Immature natural killer cell (primary cell): ENCODE measurements around the gene DSN1. TPM values are rescaled to one million over a fixed set of nuclear protein-coding genes. Genes with fewer than 3 reads are reported as not detected.

Source experiments
- DNase-seq, 3 donors: peaks; one replicate each; pipeline ENCODE4 v3.0.0; 2022; ENCODE audit warnings: mixed read lengths in 1 of 3
- H3K27ac Mint-ChIP-seq, 6 donors: one replicate each; pipeline ENCODE4 v1.8.0; 2020; ENCODE audit warnings: mixed read lengths in 6 of 6, mild to moderate bottlenecking in 5 of 6, inconsistent platforms in 4 of 6, moderate library complexity in 3 of 6
- H3K27me3 Mint-ChIP-seq, 3 donors: one replicate each; pipeline ENCODE4 v1.8.0; 2020 to 2021; ENCODE audit warnings: low read depth in 3 of 3, mild to moderate bottlenecking in 3 of 3, mixed read lengths in 3 of 3, moderate library complexity in 3 of 3, inconsistent platforms in 1 of 3
- H3K36me3 Mint-ChIP-seq, 3 donors: one replicate each; pipeline ENCODE4 v1.8.0; 2020; ENCODE audit warnings: mixed read lengths in 3 of 3, inconsistent platforms in 2 of 3, mild to moderate bottlenecking in 2 of 3
- H3K4me1 Mint-ChIP-seq, 2 donors: one replicate each; pipeline ENCODE4 v1.8.0; 2020; ENCODE audit warnings: inconsistent platforms in 2 of 2, mild to moderate bottlenecking in 2 of 2, mixed read lengths in 2 of 2, moderate library complexity in 1 of 2
- H3K4me3 Mint-ChIP-seq, 5 donors: one replicate each; pipeline ENCODE4 v1.8.0; 2020; ENCODE audit warnings: mild to moderate bottlenecking in 5 of 5, mixed read lengths in 5 of 5, inconsistent platforms in 3 of 5, moderate library complexity in 3 of 5
- H3K9me3 Mint-ChIP-seq, 6 donors: one replicate each; pipeline ENCODE4 v1.8.0; 2020; ENCODE audit warnings: mild to moderate bottlenecking in 6 of 6, mixed read lengths in 6 of 6, inconsistent platforms in 4 of 6, moderate library complexity in 3 of 6
- polyA plus RNA-seq, 3 donors: library from polyadenylated mRNA; unstranded; fragments of 300-500 nt; fragmentation: Illumina TruSeq; gene quantifications; one replicate each; pipeline ENCODE4 v1.2.3, GENCODE V29; 2021

DSN1 gene
- polyA plus RNA-seq, 3 donors from 2014 or later: 9.5 to 15.8 (median 11.9) TPM

DNA sequence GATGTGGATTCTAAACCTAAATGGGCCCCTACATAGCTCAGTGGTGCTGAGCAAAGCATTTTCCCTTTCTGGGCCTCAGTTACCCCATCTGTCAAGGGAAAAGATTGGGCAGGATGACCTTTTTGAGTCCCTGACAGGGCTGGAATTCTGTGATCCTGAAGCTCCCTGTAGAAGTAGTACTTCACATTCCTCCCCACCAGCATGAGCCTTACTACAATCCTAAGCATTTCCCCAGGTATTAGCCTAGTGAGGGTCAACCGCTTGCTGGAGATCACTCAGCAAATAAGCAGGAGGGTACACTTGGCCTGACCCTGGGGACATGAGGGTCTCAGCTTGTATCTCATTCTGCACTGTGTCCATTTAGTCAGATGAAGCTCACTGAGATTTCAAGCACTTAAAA lies 41.1 kb downstream of the DSN1 start:
- Mint-ChIP-seq H3K27ac (peak overlapping the region in 5 of 6 donors; percentile 49 to 95 (median 77)), H3K4me1 (peaks cover 26 to 27% of the 10 kb centered on the region in 2 donors), H3K4me3 (peak overlapping the region in 2 of 5 donors; percentile 32 to 38), H3K36me3 (no peaks in the 10 kb centered on the region), H3K9me3 (no peaks in the 10 kb centered on the region), H3K27me3 (peaks cover 0 to 2% (median 1%) of the 10 kb centered on the region in 3 donors)
- no peak for DNase-seq

DNA sequence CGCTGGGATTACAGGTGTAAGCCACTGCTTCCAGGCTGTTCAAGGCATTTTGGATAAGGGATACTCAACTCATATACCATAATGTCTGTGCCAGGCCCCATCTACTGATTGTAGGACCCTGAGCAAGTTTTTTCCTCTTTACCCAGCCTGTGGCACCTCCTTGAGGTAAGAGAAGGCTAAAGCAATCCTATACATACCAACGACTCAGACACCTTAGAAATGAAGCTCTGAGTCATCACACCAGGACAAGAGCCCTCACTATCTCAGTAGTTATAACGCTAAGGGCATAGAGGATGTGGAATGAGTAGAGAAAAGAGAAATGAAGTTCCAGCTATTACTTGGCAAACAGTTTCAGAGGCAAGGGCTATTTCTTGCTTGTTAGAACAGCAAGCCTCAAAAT lies 44.6 kb downstream of the DSN1 start:
- DNase-seq: no peak
- Mint-ChIP-seq H3K4me3 (no peak overlapping the region), H3K27ac (peak overlapping the region in 1 of 6 donors; percentile 44), H3K27me3 (peaks cover 0 to 2% (median 1%) of the 10 kb centered on the region in 3 donors), H3K9me3 (no peaks in the 10 kb centered on the region), H3K36me3 (no peaks in the 10 kb centered on the region), H3K4me1 (peaks cover 15 to 19% of the 10 kb centered on the region in 2 donors)

DNA sequence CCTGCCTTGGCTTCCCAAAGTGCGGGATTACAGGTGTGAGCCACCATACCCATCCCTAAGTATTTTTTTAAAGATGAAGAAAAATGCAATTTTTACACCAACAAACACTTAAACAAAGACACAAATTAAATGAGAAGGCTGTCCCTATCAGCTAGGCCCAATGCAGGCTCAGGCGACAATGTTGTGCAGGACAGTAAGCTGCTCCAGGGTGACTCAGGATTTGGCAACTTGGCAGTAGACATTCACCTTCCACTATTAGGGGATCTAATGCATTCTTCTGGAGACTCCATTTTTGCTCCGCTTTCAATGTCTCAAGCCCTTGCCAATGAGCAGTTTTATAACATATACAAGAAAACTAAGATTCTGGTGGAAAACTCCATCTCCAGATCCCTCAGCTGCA lies 47.4 kb downstream of the DSN1 start:
- no peak for DNase-seq
- H3K27me3 Mint-ChIP-seq: peaks cover 0 to under 1% (median 0%) of the 10 kb centered on the region in 3 donors
- H3K27ac Mint-ChIP-seq: no peak overlapping the region
- no peak overlapping the region for H3K4me3 Mint-ChIP-seq
- H3K4me1 Mint-ChIP-seq: peaks cover 1 to 5% of the 10 kb centered on the region in 2 donors
- H3K9me3 Mint-ChIP-seq: no peaks in the 10 kb centered on the region
- H3K36me3 Mint-ChIP-seq: no peaks in the 10 kb centered on the region

DNA sequence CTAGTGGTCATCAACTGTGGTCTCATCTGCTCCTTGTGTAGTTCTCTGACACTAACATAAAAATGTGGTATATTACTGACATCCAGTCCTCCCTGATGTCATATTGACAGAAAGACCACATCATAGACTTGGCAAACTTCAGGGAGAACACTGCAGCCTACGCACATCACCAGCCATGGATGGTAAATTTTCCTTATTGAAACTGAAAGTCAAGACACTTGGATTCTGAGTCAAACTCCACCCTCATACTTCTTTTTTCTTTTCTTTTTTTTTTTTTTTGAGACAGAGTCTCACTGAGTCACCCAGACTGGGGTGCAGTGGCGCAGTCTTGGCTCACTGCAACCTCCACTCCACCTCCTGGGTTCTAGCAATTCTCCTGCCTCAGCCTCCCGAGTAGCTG lies 53.1 kb downstream of the DSN1 start:
- Mint-ChIP-seq H3K27me3 (no peaks in the 10 kb centered on the region), H3K36me3 (peaks cover 3 to 12% (median 7%) of the 10 kb centered on the region in 3 donors), H3K9me3 (no peaks in the 10 kb centered on the region), H3K27ac (peak overlapping the region in 1 of 6 donors; percentile 14), H3K4me3 (no peak overlapping the region), H3K4me1 (peaks cover 0 to 5% of the 10 kb centered on the region in 2 donors)
- no peak for DNase-seq

DNA sequence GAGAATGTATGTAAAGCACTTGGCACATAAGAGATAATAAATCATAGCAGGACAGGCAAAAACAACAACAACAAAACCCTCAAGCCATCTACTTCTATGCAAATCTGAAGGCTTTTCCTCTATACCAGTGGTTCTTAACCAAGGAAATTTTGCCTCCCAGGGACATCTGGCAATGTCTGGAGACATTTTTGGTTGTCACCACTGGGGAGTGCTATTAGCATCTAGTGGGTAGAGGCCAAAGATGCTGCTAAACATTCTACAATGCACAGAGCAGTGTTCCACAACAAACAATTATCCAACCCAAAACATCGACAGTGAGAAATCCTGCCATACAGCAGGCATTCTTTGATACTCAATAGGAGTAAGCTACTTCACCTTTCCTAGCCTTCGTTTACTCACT lies 55.9 kb downstream of the DSN1 start:
- H3K27me3 Mint-ChIP-seq: no peaks in the 10 kb centered on the region
- DNase-seq: peak in 1 of 3 donors; percentile 11
- H3K27ac Mint-ChIP-seq: no peak overlapping the region
- peaks cover 3 to 12% (median 7%) of the 10 kb centered on the region in 3 donors for H3K36me3 Mint-ChIP-seq
- no peaks in the 10 kb centered on the region for H3K4me1 Mint-ChIP-seq
- no peaks in the 10 kb centered on the region for H3K9me3 Mint-ChIP-seq
- no peak overlapping the region for H3K4me3 Mint-ChIP-seq

DNA sequence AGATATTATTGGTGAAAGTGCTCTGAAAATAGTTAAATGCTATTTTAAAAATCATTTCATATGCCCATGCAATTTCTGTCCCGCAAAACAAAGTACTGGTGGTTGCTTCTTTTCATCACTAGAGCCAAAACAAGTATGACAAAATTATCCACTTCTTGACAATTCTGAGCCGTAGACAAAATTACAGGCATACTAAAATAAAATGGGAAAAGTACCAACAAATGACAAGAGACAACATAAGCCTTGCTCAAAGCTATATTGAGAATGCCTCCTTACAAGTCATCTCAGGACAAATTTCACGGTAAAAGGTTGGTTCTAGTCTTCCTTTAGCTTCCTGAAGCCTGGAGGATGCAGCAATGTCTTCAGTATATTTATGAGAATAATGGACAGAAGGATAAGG lies 56.5 kb downstream of the DSN1 start:
- H3K27ac Mint-ChIP-seq: peak overlapping the region in 1 of 6 donors; percentile 45

DNA sequence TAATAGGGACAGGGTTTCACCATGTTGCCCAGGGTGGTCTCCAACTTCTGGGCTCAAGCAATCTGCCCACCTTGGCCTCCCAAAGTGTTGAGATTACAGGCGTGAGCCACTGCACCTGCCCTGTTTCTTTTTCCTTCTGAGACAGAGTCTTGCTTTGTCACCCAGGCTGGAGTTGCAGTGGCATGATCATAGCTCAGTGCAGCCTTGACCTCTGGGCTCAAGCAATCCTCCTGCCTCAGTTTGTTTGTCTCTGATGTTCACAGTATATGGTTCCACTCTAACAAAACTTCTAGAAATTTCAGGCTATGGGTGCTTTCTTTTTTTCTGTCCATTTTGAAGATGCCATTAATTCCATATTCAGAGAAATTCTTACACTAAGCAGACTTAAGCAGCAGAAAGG lies 60.8 kb downstream of the DSN1 start:
- Mint-ChIP-seq H3K4me1 (no peaks in the 10 kb centered on the region), H3K9me3 (no peaks in the 10 kb centered on the region), H3K27ac (no peak overlapping the region), H3K36me3 (peaks cover 3% of the 10 kb centered on the region in 3 donors), H3K27me3 (no peaks in the 10 kb centered on the region), H3K4me3 (no peak overlapping the region)
- no peak for DNase-seq

More for the DNA sequence above, 56.5 kb downstream of the DSN1 start:
- DNase-seq: no peak
- Mint-ChIP-seq H3K4me1 (no peaks in the 10 kb centered on the region), H3K36me3 (peaks cover 3 to 12% (median 7%) of the 10 kb centered on the region in 3 donors), H3K9me3 (no peaks in the 10 kb centered on the region), H3K4me3 (no peak overlapping the region), H3K27me3 (no peaks in the 10 kb centered on the region)

DNA sequence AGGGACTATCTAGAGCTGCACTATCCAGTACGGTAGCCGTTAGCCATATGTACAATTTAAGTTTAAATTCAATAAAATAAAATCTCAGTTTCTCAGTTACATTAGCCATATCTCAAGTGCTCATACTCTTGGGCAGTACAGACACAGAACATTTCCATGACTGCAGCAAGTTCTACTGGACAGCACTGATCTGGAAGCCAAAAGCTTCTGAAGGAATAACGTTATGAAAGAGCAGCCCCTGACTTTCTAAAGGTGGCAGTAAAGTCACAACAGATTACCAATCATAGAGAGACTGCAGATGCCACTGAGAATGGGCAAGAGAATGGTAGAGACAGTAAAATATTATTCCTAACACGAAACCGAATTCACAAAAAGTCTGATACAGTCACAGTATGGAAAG lies 64.4 kb downstream of the DSN1 start:
- no peak overlapping the region for H3K27ac Mint-ChIP-seq
- H3K9me3 Mint-ChIP-seq: no peaks in the 10 kb centered on the region
- H3K27me3 Mint-ChIP-seq: no peaks in the 10 kb centered on the region
- no peaks in the 10 kb centered on the region for H3K4me1 Mint-ChIP-seq
- no peak for DNase-seq
- H3K4me3 Mint-ChIP-seq: no peak overlapping the region
- H3K36me3 Mint-ChIP-seq: peaks cover 0 to 7% (median 0%) of the 10 kb centered on the region in 3 donors

DNA sequence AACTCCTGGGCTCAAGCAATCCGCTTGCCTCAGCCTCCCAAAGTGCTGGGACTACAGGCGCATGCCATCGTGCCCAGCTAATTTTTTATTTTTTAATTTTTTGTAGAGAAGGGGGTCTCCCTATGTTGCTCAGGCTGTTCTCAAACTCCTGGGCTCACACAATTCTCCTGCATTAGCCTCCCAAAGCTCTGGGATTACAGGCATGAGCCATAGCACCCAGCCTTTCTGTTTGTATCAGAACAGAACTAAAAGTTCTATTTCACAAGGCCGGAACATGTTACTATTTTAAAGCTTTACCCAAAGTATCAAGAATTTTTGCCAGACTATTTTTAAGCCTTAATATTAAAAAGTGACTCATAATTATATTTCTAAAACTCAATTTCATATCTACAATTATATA lies 70.0 kb downstream of the DSN1 start:
- Mint-ChIP-seq H3K36me3 (peaks cover 0 to 7% (median 7%) of the 10 kb centered on the region in 3 donors), H3K27me3 (peaks cover 0 to 2% (median 0%) of the 10 kb centered on the region in 3 donors), H3K27ac (no peak overlapping the region), H3K4me3 (no peak overlapping the region), H3K4me1 (no peaks in the 10 kb centered on the region), H3K9me3 (no peaks in the 10 kb centered on the region)
- DNase-seq: no peak

Other genes starting within 250 kb of the DSN1 start
- 1 to 10 TPM in 1 of 3 donors, under 1 TPM in 2; 0.10 to 2.7 (median 0.48) TPM for gene MYL9, start 232.2 kb downstream of the DSN1 start, polyA plus RNA-seq
- gene TGIF2, start 200.2 kb downstream of the DSN1 start, polyA plus RNA-seq: 10 to 100 TPM; 12.3 to 16.1 (median 14.9) TPM
- 100 to 1,000 TPM; 230 to 380 (median 276) TPM for gene RAB5IF, start 168.0 kb downstream of the DSN1 start, polyA plus RNA-seq
- gene SLA2, start 127.6 kb downstream of the DSN1 start, polyA plus RNA-seq: 10 to 100 TPM; 21.0 to 24.1 (median 24.1) TPM
- 10 to 100 TPM; 44.9 to 57.7 (median 50.3) TPM for gene NDRG3, start 27.7 kb downstream of the DSN1 start, polyA plus RNA-seq
- under 1 TPM in 2 of 3 donors, not detected in 1; 0.38 to 0.55 TPM for gene TLDC2, start 102.4 kb upstream of the DSN1 start, polyA plus RNA-seq
- gene SAMHD1, start 177.9 kb upstream of the DSN1 start, polyA plus RNA-seq: 100 to 1,000 TPM; 202 to 354 (median 297) TPM